SK-N-DZ (cell line): ENCODE measurements around the gene FGD3.

ENCODE experiments used
- DNase-seq: peaks from one replicate; pipeline ENCODE4 v3.0.0-alpha.2; 2015; ENCODE audit warnings: low spot score

The FGD3 gene

DNA sequence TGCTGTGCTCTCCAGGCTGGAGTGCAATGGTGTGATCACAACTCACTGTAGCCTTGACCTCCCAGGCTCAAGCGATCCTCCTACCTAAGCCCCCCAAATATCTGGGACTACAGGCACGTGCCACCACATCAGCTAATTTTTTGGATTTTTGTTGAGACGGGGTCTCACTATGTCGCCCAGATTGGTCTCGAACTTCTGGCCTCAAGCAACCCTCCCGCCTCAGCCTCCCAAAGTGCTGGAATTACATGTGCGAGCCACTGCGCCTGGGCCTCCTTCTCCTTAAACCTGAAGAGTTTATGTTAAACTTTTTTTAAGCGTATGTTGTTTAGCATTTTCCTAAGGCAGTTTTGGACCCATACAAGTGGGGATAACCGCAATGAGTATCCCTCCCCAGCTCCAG is 80.4 kb downstream of the FGD3 start:
- no peak for DNase-seq

DNA sequence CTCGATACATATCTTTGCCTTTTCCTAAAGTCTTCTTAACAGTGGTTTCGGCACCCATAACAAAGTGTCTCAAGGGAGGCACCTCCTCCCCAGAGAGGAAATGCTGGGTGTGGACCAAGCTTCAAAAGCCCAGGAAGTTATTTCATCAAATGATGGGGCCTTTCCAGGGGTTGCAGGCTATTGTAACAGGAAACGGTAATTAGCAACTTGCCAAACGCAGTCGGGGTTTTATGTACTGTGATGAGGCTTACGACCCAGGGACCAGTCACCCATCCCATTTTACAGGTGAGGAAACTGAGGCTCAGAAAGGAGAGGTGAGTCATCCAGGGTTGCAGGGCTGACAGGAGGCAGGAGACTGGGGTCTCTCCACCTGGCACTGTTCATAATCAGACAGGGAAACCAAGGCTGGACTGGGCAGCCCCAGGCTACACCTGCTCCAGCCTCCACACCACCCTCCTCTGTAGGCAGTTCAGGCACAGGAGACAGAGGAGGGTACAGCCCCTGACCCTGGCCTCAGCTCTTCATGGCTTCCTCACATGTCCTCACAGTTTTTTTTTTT is 81.2 kb downstream of the FGD3 start:
- no peak for DNase-seq

DNA sequence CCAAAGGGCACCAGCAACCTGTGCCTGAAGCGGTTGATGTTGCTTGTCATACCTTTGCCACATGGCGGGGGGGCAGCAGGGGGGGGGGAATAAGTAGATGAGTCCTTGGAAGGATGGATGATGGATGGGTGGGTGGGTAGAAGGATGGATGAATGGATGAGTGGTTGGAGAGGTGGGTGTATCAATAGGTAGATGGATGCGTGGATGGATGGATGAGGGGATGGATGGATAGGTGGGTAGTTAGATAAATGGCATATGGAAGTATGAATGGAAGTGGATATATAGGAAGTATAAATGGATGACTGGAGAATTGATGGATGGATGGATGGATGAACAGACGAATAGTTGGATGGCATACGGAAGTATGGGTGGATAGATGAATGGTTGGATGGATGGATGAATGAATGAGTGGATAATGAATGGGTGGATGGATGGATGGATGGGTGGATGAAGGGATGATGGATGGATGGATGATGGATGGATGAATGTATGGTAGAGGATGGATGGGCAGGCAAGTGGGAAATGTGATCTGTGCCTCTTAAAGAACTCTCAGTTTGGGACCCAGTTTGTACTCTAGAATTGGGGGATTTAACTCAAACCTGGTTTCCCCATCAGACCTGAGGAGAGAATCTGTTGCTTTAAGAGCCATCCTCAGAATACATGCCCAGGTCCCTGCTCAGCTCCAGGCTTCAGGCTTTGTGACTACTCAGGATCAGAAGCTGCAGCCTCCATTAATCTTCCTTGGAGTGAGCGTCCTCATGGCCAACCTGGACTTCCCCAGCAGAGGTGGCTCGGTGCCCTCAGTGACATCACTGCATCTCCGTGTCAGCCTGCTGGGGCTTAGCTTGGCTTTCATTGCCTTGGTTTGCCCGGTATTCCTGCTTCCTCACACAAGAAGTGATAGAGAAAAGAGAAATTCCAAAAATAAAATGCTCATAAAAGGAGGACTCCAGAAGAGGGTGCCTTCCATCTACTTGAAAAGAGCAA is 83.6 kb downstream of the FGD3 start:
- DNase-seq: no peak

DNA sequence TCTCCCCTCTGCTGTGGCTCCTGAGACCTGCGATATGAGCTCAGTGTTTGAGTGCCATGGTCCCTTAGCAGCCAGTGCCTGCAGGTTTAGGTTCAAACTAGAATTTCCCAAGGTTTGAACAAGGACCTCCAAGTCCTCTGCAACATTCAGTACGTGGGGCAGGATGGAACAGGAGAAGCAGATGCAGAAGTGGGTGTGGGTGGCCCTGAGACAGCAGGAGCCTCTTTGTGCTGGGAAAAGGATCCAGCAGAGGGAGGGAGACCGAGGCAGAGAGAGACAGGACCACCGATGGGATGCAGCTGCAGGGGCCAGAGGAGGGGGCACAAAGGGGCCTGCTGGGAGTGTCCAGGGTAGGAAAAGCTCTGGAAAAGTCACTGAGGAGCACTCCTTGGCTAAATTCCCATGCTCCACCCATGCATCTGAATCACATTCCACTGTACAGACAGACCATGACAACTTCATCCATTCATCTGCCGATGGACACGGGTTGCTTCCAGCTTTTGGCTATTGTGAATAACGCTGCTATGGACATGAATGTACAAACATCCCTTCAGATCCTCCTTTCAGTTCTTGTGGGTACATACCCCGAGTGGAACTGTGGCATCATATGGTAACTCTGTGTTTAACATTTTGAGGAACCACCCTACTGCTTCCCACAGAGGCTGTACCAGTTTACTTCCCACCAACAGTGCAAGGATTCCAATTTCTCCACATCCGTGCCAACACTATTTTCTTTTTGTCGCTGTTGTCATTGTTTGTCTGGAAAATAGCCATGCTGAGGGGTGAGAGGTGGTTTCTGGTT is 84.5 kb downstream of the FGD3 start:
- no peak for DNase-seq

DNA sequence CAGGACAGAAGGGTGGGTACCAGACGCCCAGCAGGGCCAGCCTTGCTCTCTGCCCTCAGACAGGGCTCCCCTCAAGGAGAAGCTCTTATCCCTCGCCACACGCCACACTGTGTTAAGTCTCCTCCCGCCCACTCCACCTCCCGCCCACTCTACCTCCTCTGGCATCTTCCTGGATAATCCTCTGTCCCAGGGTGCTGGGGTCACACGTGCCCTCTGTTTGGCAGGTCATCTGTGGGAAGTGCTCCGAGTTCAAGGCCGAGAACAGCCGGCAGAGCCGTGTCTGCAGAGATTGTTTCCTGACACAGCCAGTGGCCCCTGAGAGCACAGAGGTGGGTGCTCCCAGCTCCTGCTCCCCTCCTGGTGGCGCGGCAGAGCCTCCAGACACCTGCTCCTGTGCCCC is 85.2 kb downstream of the FGD3 start:
- DNase-seq: no peak

DNA sequence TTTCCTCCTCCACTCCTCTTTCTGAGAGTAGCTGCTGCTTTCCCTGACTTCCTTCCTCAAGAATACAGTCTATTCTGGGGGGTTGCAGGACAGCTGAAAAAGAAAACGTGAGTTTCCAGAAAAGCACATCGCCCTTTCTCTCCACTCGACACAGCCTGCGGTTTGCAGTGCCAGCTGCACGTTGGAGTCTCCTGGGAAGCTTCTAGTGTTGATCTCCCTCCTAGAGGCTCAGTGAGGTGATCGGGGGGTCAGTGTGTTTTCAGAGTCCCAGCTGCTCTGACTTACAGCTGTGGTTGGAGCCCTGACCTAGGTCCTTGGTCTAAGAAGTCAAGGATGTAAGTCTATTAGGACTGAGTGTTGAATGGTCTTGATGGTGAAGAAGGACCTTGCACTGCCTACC is 86.2 kb downstream of the FGD3 start:
- no peak for DNase-seq

DNA sequence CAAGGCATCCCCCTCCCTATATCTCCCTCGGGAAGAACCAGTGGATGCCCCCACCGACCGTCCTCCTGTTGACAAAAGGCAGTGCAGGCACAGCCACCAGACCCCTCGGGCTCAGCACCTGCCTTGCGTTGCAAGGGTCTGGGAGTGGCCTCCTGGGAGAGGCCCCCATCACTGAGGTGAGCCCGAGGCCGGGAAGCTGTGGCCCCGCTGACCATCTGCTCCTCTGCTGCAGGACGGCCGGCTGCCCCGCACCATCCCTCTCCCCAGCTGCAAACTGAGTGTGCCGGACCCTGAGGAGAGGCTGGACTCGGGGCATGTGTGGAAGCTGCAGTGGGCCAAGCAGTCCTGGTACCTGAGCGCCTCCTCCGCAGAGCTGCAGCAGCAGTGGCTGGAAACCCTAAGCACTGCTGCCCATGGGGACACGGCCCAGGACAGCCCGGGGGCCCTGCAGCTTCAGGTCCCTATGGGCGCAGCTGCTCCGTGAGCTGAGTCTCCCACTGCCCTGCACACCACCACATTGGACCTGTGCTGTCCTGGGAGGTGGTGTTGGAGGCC is 87.9 kb downstream of the FGD3 start:
- no peak for DNase-seq

DNA sequence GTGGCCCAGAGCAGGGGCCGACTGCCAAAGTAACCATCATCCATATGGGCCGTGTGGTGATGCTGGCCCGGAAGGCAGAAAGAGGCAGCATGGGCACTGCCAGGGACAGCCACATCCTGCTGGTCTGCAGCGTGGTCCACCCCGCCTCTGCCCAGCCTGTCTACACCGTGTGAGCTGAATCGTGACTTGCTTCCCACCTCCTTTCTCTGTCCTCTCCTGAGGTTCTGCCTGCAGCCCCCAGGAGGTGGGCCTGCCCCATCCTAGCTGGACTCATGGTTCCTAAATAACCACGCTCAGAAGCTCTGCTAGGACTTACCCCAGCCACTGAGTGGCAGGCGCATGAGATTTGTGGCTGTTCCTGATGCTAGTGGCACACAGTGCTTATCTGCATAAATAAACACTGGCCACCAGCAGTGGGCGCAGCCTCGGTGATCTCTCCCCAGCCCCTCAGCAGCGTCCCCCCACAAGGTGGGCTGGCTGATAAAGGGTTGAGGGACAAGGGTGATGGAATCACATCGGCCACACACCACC is 88.6 kb downstream of the FGD3 start:
- peak; percentile 18 for DNase-seq

DNA sequence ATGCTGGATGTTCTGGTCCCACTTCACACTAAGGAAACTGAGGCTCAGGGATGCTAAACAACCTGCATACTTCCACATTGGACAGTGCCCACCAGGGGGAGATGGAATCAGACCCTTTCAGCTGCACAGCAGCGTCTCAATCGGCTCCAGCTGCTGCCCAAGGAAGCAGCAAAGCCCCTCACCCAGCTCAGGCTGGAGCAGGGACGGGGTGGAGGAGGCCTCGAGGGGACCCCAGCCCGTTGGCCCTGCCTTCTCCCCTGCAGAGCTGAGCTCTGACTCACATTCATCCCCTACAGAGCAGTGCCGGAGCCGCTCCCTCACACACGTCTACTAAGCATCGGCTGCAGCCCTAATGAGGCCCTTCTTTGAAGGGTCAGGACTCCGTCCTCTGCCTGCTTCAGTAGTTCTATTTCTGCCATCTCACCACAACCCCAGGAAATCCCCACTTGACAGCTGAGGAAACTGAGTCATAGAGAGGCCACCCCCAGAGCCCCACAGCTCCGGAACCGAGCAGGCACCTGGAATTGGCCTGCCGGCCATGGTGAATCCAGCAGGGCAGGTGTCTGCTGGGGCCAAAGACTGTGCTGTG is 89.7 kb downstream of the FGD3 start:
- DNase-seq: no peak

DNA sequence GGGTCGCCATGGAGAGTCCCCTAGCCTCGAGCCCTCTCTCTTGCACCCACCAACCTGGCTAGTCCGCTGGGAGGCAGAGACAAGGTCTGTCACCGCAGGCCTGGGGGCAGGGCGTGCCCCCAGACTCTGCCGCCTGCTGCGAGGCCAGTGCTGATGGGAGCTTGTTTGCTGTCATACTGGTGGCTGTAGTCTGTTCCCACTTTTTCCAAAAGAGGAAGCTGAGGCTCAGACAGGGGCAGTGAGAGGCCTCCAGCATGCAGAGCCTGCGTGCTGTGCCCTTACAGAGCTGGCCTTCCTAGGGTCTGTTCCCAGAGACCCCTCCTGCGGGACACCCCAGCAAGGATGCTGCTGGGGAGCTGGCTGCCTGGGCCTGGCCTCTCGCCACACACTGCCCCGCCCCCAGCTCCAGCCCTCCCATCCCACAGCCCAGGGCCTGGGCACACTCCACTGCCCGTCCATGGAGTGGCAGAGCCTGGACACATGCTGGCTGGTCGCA is 90.2 kb downstream of the FGD3 start:
- DNase-seq: no peak

DNA sequence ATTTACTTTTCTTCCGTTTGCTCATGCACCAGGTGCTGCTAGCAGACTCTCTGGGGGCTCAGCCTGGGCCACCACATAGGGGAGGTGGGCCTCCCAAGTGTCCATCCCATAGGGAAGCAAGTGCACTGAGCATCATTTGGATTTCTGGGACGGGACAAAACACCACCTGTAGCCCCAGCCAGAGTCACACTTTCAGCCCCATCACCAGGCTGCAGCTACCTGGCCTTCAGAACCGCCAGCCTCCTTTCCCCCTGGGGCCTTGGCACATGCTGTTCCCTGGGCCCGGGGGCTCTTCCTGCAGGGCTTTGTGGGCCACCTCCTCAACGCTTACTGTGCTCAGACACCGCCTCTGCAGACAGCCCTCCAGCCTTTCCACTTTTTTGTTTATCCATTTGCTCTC is 91.6 kb downstream of the FGD3 start:
- DNase-seq: no peak

DNA sequence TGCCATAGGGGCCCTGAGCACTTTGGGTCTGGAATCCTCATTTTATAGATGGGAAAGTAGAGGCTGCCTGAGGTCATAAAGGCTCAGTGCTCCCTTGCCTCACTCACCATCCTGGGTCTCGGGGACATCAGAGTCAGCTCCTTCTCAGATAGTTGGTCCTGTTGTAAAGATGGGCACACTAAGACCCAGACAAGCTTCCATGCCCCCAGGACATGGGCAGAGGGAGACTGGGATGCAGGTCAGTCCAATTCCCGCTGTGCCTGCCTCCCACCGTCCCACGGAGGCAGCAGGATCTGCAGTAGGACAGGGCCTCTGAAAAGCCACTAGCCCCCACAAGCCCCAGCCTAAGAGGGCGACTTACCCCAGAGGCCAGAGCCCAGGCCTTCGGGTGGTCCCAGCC is 92.1 kb downstream of the FGD3 start:
- no peak for DNase-seq

DNA sequence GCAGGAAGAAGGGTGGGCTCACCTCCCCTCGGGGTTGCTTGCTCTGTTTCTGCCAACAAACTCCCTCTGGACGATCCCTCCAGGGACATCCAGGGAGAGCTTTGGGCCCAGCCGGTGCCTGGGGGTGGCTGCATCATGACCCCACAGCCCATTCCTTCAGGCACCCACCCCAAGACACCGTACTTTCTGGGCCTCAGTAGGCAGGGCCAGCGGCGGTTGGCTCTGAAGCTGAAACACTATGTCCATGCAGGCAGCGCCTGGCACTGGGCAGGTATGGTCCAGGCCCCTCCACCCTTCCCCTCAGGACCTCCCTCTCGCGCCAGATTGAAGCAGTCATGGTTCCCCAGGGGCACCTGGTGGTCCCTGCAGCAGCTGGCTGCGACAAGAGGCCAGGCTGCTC is 92.7 kb downstream of the FGD3 start:
- DNase-seq: no peak

DNA sequence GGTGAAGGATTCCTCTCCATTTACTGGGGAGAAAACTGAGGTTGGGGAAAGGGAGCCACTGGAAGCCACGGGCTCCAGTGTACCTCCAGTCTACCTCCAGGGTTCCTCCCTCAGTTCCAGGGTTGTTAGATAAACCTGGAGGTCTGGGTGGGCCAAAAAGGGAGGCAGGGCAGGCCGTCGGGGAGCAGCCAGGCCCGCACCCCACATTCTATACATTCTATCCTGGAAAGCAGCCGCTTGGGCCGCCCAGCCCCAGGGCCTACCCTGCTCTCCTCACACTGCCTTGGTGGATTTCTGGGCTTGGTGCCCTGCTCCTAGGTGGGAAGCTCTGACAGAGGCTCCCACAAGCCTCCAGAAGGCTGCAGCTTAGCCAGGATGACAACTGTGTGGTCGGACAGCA is 93.1 kb downstream of the FGD3 start:
- DNase-seq: no peak

DNA sequence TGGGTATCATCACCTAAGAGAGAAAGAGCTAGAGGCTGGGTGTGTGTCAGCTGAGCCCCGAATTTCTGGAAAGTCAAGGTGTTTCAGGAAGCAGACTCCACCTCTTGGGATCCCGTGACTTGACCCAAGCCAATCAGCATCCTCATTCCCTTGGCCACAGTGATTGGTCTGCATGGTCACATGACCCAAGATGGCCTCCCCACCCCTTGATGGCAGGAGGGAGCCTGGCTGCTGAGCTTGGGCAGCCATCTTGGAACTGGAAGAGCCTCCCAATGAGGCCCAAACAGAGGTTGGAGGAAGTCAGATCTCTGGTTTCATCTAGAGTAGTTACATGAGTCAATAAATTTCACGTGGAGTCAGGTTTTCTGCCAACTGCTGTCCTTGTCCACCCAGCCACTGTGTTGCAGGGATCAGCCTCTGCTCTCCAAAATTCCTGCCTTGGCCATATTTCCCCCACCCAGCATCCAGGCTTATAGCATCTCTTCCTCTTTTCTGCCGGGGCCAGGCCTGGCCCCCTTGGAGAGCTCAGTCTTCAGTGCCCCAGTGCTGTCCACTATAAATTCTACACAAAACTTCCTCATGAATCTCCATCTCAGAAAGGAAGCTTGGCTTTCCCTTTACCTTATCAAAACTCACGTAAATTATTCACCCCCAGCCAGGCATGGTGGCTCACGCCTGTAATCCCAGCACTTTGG is 93.9 kb downstream of the FGD3 start:
- no peak for DNase-seq

DNA sequence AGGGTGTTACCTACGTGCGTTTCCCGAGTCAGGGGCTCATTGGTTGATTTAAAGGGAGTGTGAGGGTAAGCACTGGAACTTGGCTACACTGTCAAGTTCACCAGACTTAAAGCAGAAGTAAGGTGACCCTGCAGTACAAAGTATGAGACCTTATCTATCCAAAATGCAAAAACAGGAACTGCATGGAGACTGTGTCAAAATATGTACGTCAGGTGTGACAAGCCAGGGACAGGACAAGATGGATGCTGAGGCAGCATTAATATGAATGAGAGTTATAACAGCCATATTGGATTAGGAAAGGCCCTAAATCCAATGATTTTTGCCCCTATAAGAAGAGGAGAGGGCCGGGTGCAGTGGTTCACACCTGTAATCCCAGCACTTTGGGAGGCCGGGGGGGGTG is 95.8 kb downstream of the FGD3 start:
- no peak for DNase-seq

DNA sequence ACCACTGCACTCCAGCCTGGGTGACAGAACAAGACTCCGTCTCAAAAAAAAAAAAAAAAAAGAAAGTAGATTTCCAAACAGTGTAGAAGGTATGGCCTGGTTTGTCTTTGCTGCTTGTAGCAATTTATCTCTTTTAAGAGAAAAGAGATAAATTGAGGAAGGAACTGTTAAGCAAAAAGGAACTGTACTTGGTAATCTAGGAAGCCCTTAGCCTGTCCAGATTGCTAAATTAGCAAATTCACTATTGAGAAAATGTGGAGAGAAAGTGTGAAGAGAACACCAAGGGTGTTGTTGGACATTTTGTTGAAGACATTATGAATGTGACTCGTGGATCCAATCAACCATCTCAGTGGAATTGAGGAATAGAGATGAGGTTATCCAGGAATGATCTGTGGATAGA is 98.2 kb downstream of the FGD3 start:
- DNase-seq: no peak

DNA sequence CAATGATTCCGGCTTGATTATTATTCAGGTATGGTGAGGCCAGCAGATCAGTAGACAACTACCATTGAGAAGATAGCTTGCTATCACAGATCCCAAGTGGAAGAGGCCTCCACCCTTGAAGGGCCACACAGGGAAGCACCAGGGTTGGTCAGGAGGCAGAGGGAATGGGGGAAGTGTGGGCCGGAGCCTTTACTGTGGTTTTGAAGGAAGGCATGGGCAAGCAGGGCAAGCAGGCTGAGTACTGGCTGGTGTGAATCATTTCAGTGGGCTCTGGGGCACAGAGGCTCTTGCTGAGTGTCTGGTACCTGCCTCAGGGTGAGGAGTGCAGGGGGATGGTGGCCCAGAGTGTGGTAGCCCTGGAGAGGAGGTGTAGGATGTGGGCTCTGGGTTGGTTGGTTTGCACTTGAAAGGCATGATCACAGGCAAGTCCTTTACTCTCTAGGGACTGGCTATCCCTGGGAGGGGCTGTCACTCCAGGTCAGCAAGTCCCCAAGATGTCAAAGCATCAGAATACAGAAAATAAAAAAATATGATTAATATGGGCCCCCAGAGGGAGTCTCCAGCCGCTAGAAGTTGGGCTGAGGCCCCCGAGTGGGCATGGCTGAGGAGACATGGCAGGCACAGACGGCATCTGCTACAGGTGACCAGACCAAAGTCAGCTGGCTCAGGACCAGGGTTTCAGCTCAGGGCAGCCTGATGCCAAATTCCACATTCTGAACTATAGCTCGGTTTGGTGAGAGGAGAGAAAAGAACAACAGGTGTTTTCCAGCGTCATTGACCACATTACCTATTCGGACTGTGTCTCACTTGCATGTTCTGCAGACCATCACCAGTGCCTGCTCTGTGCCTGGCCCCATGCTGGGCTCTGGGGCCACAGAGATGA is 101.5 kb downstream of the FGD3 start:
- DNase-seq: no peak

DNA sequence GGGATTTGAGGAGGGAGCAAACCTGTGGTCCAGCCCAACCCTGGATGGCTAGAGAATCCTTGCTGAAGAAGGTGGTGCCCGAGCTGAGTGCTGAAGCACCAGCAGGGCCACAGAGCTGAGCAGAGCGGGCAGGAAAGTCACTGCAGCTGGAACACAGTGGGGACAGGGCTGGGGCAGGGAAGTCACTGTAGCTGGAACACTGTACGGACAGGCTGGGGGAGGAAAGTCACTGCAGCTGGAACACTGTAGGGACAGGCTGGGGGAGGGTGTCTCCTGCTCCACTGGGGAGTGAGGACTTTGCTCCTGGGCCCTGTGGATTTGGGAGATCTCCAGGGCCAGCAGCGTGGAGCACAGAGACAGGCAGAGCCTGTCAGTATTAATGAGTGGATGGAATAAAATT is 102.2 kb downstream of the FGD3 start:
- no peak for DNase-seq

DNA sequence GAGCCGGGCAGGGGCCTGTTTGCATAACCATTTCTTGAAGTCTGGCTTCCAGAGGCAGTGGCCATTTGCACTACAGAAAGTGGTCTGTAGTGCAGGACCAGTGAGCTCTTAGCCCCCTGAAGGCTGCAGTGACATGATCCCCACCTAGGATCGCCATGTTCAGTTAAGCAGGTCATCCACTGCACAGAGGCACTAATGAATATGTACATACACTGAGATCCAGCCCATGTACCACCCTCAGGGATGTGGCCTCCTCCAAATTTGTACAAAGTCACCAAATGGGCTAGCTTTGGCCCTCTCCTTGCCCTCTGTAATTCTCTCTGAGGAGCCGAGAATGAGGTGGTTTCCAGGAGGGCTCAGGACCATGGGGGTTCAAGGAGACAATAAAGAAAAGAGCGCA is 102.9 kb downstream of the FGD3 start:
- no peak for DNase-seq
